Renal pelvis (tissue), 3 donors: ENCODE measurements around the gene IFNE. TPM values are rescaled to one million over a fixed set of nuclear protein-coding genes. Genes with fewer than 3 reads are reported as not detected.

Experiments used
- polyA plus RNA-seq, 3 donors: library from polyadenylated mRNA; unstranded; fragments of 120-200 nt; gene quantifications; one replicate each; pipeline ENCODE4 v1.2.1, GENCODE V29; 2013; ENCODE audit not compliant: insufficient read length in 3 of 3

The IFNE gene
- polyA plus RNA-seq, 3 donors: 0.10 to 0.49 (median 0.40) TPM

Other genes with a start within 250 kb of the IFNE start
- not detected for gene IFNA14, start 242.3 kb downstream of the IFNE start, polyA plus RNA-seq
- gene IFNA5, start 177.0 kb downstream of the IFNE start, polyA plus RNA-seq: not detected
- gene KLHL9, start 146.9 kb downstream of the IFNE start, polyA plus RNA-seq: 10 to 100 TPM; 45.4 to 49.9 (median 47.0) TPM
- gene IFNA6, start 131.4 kb downstream of the IFNE start, polyA plus RNA-seq: not detected
- not detected for gene IFNA13, start 114.3 kb downstream of the IFNE start, polyA plus RNA-seq
- gene IFNA2, start 96.9 kb downstream of the IFNE start, polyA plus RNA-seq: not detected
- gene IFNA8, start 73.2 kb downstream of the IFNE start, polyA plus RNA-seq: not detected
- gene IFNA1, start 41.9 kb downstream of the IFNE start, polyA plus RNA-seq: not detected